K562 (cell line): Measurements from ENCODE around the gene AK2. TPM values are rescaled to one million over a fixed set of nuclear protein-coding genes. Genes with fewer than 3 reads are reported as not detected.

Experiments used
- ATAC-seq: fragments of 200-7000 bp; cut with Tn5 transposase; 3 replicates; pipeline ENCODE4 v1.9.1; 2020; ENCODE audit warnings: moderate library complexity
- BruUV-seq: library from RNA; stranded (reverse); fragments of 400-500 nt; replicated peaks from 2 replicates; lab custom pipeline; 2021; lab: Mats Ljungman, UMichigan
- CTCF ChIA-PET: fragments of 300-600 bp; formaldehyde crosslinking; extraction: SDS; loops from one replicate; lab custom pipeline; 2021; ENCODE audit warnings: low intra/inter-chr PET ratio; lab: Yijun Ruan, JAX
- POLR2A ChIA-PET: fragments of 300-600, 350-650 bp; sonication (Branson Sonifier 250); formaldehyde crosslinking; extraction: SDS; loops from one replicate; lab custom pipeline; 2021; ENCODE audit warnings: antibody characterized with exemption, inconsistent platforms; lab: Yijun Ruan, JAX
- DNase-seq, 4 experiments: peaks; one replicate each; pipeline versions ENCODE4 v3.0.0 to v3.0.0-alpha.2; 2011 to 2018; ENCODE audit warnings: low spot score in 3 of 4, mixed read lengths in 3 of 4; ENCODE audit errors: extremely low read depth in 1 of 4
- FAIRE-seq: peaks from 2 replicates; lab custom pipeline; 2011; peaks lifted over from hg19 to GRCh38; lab: Jason Lieb, UNC
- H2AFZ ChIP-seq: 2 replicates; pipeline ENCODE4 v1.6.0; 2011; ENCODE audit warnings: low read depth, low read length, control low read depth, inconsistent platforms
- H3K27ac ChIP-seq: fragments of 200-600 bp; 3 replicates; pipeline ENCODE4 v1.8.0; 2011; ENCODE audit warnings: low read depth, mild to moderate bottlenecking, control low read depth, inconsistent platforms, low read length, moderate library complexity, mixed read lengths; ENCODE audit errors: extremely low read depth
- H3K27me3 ChIP-seq, 2 experiments: fragments of 300-600 bp in 1 of 2; 2 replicates in 1 of 2; 3 replicates in 1 of 2; pipeline versions ENCODE4 v1.6.0 to v1.8.0; 2011; ENCODE audit warnings: inconsistent platforms in 2 of 2, low read length in 2 of 2, mild to moderate bottlenecking in 1 of 2, mixed read lengths in 1 of 2, moderate library complexity in 1 of 2; ENCODE audit not compliant: control insufficient read depth in 2 of 2, insufficient read depth in 2 of 2
- H3K36me3 ChIP-seq: fragments of 300-600 bp; 3 replicates; pipeline ENCODE4 v1.8.0; 2011; ENCODE audit warnings: mild to moderate bottlenecking, low read length, inconsistent platforms; ENCODE audit not compliant: control insufficient read depth, insufficient read depth
- H3K4me1 ChIP-seq, 2 experiments: fragments of 200-600 bp in 1 of 2; replicated peaks in 1 of 2; 2 replicates in 1 of 2; 3 replicates in 1 of 2; pipeline versions ENCODE4 v1.5.1 to v1.8.0; 2011; ENCODE audit warnings: inconsistent platforms in 2 of 2, low read length in 2 of 2, mild to moderate bottlenecking in 1 of 2, mixed read lengths in 1 of 2, moderate library complexity in 1 of 2; ENCODE audit not compliant: control insufficient read depth in 2 of 2, insufficient read depth in 2 of 2
- H3K4me2 ChIP-seq: 2 replicates; pipeline ENCODE4 v1.6.1; 2011; ENCODE audit warnings: low read length, control low read depth, inconsistent platforms, mixed read lengths; ENCODE audit not compliant: insufficient read depth
- H3K4me3 ChIP-seq: fragments of 200-600 bp; sonication (generic), shearing (Covaris generic); 2 replicates; pipeline ENCODE4 v1.5.1; 2016; ENCODE audit warnings: control low read depth, inconsistent platforms
- H3K79me2 ChIP-seq: fragments of 200-600 bp; 3 replicates; pipeline ENCODE4 v1.8.0; 2011; ENCODE audit warnings: low read length, inconsistent platforms; ENCODE audit not compliant: control insufficient read depth, insufficient read depth
- H3K9ac ChIP-seq, 2 experiments: 2 replicates each; pipeline versions ENCODE4 v1.6.0 to v1.6.1; 2011; ENCODE audit warnings: low read depth in 2 of 2, low read length in 2 of 2, control low read depth in 1 of 2, inconsistent platforms in 1 of 2, mild to moderate bottlenecking in 1 of 2, mixed read lengths in 1 of 2; ENCODE audit not compliant: insufficient read depth in 1 of 2
- H3K9me1 ChIP-seq: one replicate; pipeline ENCODE4 v1.6.0; 2011; ENCODE audit warnings: inconsistent platforms, mild to moderate bottlenecking, low read length, moderate library complexity; ENCODE audit not compliant: control insufficient read depth, insufficient read depth
- H3K9me3 ChIP-seq: replicated peaks from 2 replicates; pipeline ENCODE4 v1.5.1; 2011; ENCODE audit warnings: low read depth, low read length, inconsistent platforms; ENCODE audit not compliant: control insufficient read depth, insufficient read depth
- H4K20me1 ChIP-seq: replicated peaks from 2 replicates; pipeline ENCODE4 v1.6.1; 2011; ENCODE audit warnings: low read length, inconsistent platforms, mixed read lengths; ENCODE audit not compliant: control insufficient read depth, insufficient read depth
- ARHGAP35 ChIP-seq: fragments of 450-650 bp; IDR thresholded peaks from 2 replicates; pipeline ENCODE4 v1.6.1; 2018; ENCODE audit not compliant: partially characterized antibody
- CBX8 ChIP-seq: fragments of 200-600 bp; sonication (generic); IDR thresholded peaks from 2 replicates; pipeline ENCODE4 v1.6.1; 2012; ENCODE audit warnings: borderline replicate concordance, mixed run types, low read depth, mild to moderate bottlenecking, moderate library complexity, mixed read lengths, low read length, control low read depth, inconsistent platforms; ENCODE audit not compliant: poor library complexity, severe bottlenecking; ENCODE audit errors: extremely low read depth
- MEIS2 ChIP-seq: fragments of 450-650 bp; IDR thresholded peaks from 2 replicates; pipeline ENCODE4 v1.6.1; 2014; ENCODE audit warnings: mild to moderate bottlenecking; ENCODE audit not compliant: partially characterized antibody
- ZNF134 ChIP-seq: fragments of 250-450 bp; sonication (Bioruptor Pico); conservative IDR thresholded peaks from 2 replicates; pipeline ENCODE4 v1.4.0; 2020
- in situ Hi-C: fragments of 300-500 bp; cut with MboI; formaldehyde crosslinking; loops from 4 replicates; pipeline ENCODE4 v1.15.0; 2018; ENCODE audit warnings: inconsistent platforms, mixed read lengths
- intact Hi-C: fragments of 100-400 bp; cut with micrococcal nuclease; formaldehyde crosslinking; loops from 2 replicates; pipeline ENCODE4 v1.14.2; 2022
- polyA plus RNA-seq, 8 experiments: library from polyadenylated mRNA; depleted of rRNA in 4 of 8; stranded (reverse) in 5 of 8; unstranded in 3 of 8; fragments of >200 nt; fragmentation: Nextera tagmentation in 2 of 8; fragmentation: Illumina TruSeq in 1 of 8; extraction: Ambion mirVana in 2 of 8; extraction: Trizol in 1 of 8; gene quantifications; 2 replicates each; pipeline versions ENCODE4 v1.2.1 to v1.2.3, GENCODE V29; 2011 to 2014; ENCODE audit warnings: inconsistent platforms in 1 of 8, missing spikeins in 1 of 8
- total RNA-seq, 7 experiments: library from RNA; depleted of rRNA in 6 of 7; stranded (reverse); fragments of >200 nt in 6 of 7; fragmentation: Illumina TruSeq in 2 of 7; extraction: Trizol in 2 of 7; gene quantifications; 2 replicates each; pipeline versions ENCODE4 v1.2.1 to v1.2.3, GENCODE V29; 2011 to 2021; ENCODE audit warnings: low replicate concordance in 1 of 7
- TF ChIP-seq, protein P1 (sequence below): fragments of 450-650 bp; IDR thresholded peaks from 2 replicates; pipeline ENCODE4 v1.6.1; 2016

The AK2 gene
- total and polyA plus RNA-seq, 9 of the 15 experiments (the other 6 are each of a cell fraction or from before 2014, with no cell fraction given): 105 to 1,050 (median 509) TPM

DNA sequence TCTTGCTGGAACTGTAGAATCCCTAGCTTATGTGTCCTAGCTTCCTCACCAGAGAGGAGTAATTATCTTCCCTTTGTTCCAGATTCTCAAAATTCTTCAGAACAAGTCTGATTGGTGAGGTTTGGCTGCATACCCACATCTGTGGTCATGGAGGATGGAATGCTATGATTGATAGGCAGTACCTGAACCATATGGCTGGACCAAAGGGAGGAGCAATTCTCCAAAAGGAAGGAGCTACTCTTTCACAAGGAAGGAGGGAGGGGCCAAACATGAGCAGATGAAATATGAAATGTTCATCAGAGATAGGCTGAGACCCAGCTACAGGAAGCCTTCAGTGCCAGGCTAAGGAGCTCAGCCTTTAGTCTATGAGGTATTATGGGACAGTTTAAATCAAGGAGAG lies 67.1 kb downstream of the AK2 start:
- no TSS peak for BruUV-seq
- ChIA-PET POLR2A (interaction anchor here (0.5 to 1.2 kb wide), 4 partner anchors 11 to 956 kb away, joined by 3 to 4 read pairs (median 3); partner anchors contain the start of gene KHDRBS1), CTCF (no interaction called here)
- Histone ChIP-seq H3K4me2 (no peak overlapping the region), H4K20me1 (no peaks in the 10 kb centered on the region), H3K9ac (no peak overlapping the region), H3K4me3 (no peak overlapping the region), H3K27me3 (peaks cover 12 to 15% of the 10 kb centered on the region in 2 experiments; a peak in 4 of 5 replicates), H3K9me1 (no peaks in the 10 kb centered on the region), H3K27ac (no peak overlapping the region), H3K9me3 (no peaks in the 10 kb centered on the region), H3K79me2 (no peaks in the 10 kb centered on the region), H3K36me3 (no peaks in the 10 kb centered on the region), H3K4me1 (peaks cover 19 to 20% of the 10 kb centered on the region in 2 experiments), H2AFZ (no peak overlapping the region)
- intact Hi-C loops: no loop called here
- in situ Hi-C loops: no loop called here
- DNase-seq: no peak
- TF ChIP-seq ARHGAP35 (no peak), CBX8 (no peak), ZNF134 (no peak), MEIS2 (peak; percentile 23)
- TF ChIP-seq, protein P1, sequence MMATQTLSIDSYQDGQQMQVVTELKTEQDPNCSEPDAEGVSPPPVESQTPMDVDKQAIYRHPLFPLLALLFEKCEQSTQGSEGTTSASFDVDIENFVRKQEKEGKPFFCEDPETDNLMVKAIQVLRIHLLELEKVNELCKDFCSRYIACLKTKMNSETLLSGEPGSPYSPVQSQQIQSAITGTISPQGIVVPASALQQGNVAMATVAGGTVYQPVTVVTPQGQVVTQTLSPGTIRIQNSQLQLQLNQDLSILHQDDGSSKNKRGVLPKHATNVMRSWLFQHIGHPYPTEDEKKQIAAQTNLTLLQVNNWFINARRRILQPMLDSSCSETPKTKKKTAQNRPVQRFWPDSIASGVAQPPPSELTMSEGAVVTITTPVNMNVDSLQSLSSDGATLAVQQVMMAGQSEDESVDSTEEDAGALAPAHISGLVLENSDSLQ: peak; percentile 55
- FAIRE-seq: no peak
- ATAC-seq: no peak
